Activated CD4-positive, alpha-beta memory T cell treated with anti-CD3 and anti-CD28 coated beads, Interleukin-2, amount 10 ng/mL, durations not matched to agents 7 days and 5 days (primary cell): ENCODE data around the gene HOMER2. TPM values are rescaled to one million over a fixed set of nuclear protein-coding genes. Genes with fewer than 3 reads are reported as not detected.
"Not testable (repeated sequence)": the region's sequence is repeated elsewhere in the genome, so short reads cannot be mapped to it uniquely, and the experiment has no call there.

Experiments used
- CTCF ChIA-PET: fragments of 350-600 bp; sonication (Branson Sonifier 250); formaldehyde crosslinking; loops from one replicate; lab custom pipeline; 2021; ENCODE audit warnings: antibody characterized with exemption, inconsistent platforms; lab: Charles Lee
- POLR2A ChIA-PET: fragments of 350-600 bp; sonication (Branson Sonifier 250); formaldehyde crosslinking; loops from one replicate; lab custom pipeline; 2021; ENCODE audit warnings: antibody characterized with exemption; lab: Charles Lee
- DNase-seq: peaks from one replicate; pipeline ENCODE4 v3.0.0-alpha.2; 2020
- H3K27ac Mint-ChIP-seq: one replicate; pipeline ENCODE4 v1.8.0; 2021; ENCODE audit warnings: mild to moderate bottlenecking, mixed read lengths
- H3K27me3 Mint-ChIP-seq: one replicate; pipeline ENCODE4 v1.8.0; 2021; ENCODE audit warnings: mixed read lengths
- H3K36me3 Mint-ChIP-seq: one replicate; pipeline ENCODE4 v1.8.0; 2021; ENCODE audit warnings: low read depth, mixed read lengths
- H3K4me1 Mint-ChIP-seq: one replicate; pipeline ENCODE4 v1.8.0; 2021; ENCODE audit warnings: mixed read lengths
- H3K4me3 Mint-ChIP-seq: one replicate; pipeline ENCODE4 v1.8.0; 2021; ENCODE audit warnings: mild to moderate bottlenecking, mixed read lengths
- H3K9me3 Mint-ChIP-seq: one replicate; pipeline ENCODE4 v1.8.0; 2021; ENCODE audit warnings: mixed read lengths
- total RNA-seq, 2 experiments: library from RNA; stranded (reverse); gene quantifications; one replicate each; pipeline ENCODE4 v1.2.3, GENCODE V29; 2021

Gene HOMER2
- total RNA-seq, 2 experiments from 2014 or later: 20.0 to 26.0 TPM

GRCh38 chr15:82960766-82961165 is 8.2 kb upstream of the HOMER2 start:
- Mint-ChIP-seq H3K36me3 (no peaks in the 10 kb centered on the region), H3K4me3 (no peak overlapping the region), H3K27ac (no peak overlapping the region), H3K27me3 (peaks cover 34% of the 10 kb centered on the region), H3K9me3 (no peaks in the 10 kb centered on the region), H3K4me1 (peaks cover 3% of the 10 kb centered on the region)
- POLR2A ChIA-PET: interaction anchor here (2.7 kb wide), 1 partner anchor 25 kb away, joined by 13 read pairs; the partner anchor contains the start of gene RAMAC
- CTCF ChIA-PET: no interaction called here
- DNase-seq: no peak

DNA sequence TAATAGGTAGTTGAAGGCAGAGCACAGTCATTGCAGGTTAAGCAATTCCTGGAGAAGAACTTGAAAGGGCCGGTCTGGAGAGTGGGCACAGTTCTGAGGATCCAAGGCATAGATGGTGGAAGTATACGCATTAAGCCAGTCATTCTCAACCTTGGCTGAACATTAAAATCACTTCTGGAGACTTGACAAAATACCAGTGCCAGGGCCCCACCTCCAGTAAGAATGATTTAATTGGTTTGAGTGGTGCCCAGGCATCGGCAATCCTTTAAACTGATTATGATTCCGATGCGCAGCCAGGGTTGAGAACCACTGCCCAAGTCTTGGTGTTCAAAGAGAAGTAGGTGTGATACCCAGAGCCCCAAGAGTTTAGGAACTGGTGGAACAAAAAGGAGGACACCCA is 6.9 kb upstream of the HOMER2 start:
- no peak for DNase-seq
- CTCF ChIA-PET: no interaction called here
- no peaks in the 10 kb centered on the region for H3K9me3 Mint-ChIP-seq
- no peak overlapping the region for H3K4me3 Mint-ChIP-seq
- H3K4me1 Mint-ChIP-seq: no peaks in the 10 kb centered on the region
- H3K27me3 Mint-ChIP-seq: peaks cover 36% of the 10 kb centered on the region
- H3K27ac Mint-ChIP-seq: no peak overlapping the region
- POLR2A ChIA-PET: interaction anchor here (2.7 kb wide), 1 partner anchor 27 kb away, joined by 13 read pairs; the partner anchor contains the start of gene RAMAC
- H3K36me3 Mint-ChIP-seq: no peaks in the 10 kb centered on the region

DNA sequence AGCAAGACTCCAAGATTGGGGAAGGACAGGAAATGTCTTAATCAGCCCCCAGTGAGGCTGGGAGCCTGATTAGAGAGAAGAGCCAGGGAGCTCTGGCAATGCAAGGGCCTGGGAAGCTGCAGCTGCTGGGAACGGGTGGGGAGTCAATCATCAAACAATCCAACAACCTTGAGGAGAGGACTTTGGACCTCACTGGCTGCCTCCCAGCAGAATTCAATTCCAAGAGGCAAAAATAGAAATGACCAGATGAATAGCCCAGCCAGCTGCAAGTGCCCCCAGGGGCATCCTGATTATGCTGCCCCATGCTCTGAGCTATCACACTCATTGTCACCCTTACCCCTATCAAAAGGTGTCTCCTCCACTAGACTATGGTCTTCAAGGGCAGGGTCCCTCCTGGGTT is 6.1 kb upstream of the HOMER2 start:
- H3K4me1 Mint-ChIP-seq: no peaks in the 10 kb centered on the region
- no peak overlapping the region for H3K27ac Mint-ChIP-seq
- no peak for DNase-seq
- no peak overlapping the region for H3K4me3 Mint-ChIP-seq
- POLR2A ChIA-PET: no interaction called here
- H3K27me3 Mint-ChIP-seq: peaks cover 36% of the 10 kb centered on the region
- no peaks in the 10 kb centered on the region for H3K9me3 Mint-ChIP-seq
- CTCF ChIA-PET: no interaction called here
- H3K36me3 Mint-ChIP-seq: no peaks in the 10 kb centered on the region

DNA sequence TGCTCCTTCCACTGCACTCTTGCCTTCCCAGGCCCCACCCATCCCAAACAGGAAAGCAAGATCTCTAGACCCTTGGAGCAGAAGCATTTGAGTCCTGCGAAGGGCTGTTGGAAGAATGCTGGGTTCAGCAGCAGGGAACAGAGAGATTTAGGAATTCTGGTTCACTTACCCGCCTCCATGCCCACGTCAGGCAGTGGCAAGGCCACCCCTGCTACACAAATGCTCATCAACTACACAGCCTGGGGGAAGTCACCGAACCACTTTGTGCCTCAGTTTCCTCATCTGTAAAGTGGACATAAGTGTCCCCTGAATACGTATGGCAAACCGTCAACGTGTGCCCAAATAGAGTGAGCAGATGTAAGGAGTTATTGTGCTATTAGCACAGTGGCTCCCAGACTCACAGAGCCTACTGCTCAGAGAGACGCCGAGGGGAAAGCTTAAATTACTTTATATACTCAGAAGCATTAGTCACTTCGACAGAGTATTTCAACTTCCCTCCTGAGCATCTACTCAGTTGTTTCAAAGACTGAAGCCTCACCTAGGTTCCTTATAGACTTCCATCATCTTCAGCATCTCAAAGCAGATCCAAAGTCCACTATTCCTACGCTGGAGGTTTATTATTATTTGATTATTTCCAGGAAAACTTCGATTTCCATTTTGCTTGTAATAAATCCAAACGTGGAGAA is 905 bp downstream of the HOMER2 start:
- Mint-ChIP-seq H3K4me3 (no peak overlapping the region), H3K36me3 (peaks cover 11% of the 10 kb centered on the region), H3K27me3 (peaks cover 23% of the 10 kb centered on the region), H3K4me1 (peaks cover 4% of the 10 kb centered on the region), H3K9me3 (no peaks in the 10 kb centered on the region), H3K27ac (no peak overlapping the region)
- ChIA-PET CTCF (no interaction called here), POLR2A (interaction anchor here (1.1 kb wide), 1 partner anchor 15 kb away, joined by 3 read pairs; no protein-coding TSS in a partner anchor)
- DNase-seq: no peak

DNA sequence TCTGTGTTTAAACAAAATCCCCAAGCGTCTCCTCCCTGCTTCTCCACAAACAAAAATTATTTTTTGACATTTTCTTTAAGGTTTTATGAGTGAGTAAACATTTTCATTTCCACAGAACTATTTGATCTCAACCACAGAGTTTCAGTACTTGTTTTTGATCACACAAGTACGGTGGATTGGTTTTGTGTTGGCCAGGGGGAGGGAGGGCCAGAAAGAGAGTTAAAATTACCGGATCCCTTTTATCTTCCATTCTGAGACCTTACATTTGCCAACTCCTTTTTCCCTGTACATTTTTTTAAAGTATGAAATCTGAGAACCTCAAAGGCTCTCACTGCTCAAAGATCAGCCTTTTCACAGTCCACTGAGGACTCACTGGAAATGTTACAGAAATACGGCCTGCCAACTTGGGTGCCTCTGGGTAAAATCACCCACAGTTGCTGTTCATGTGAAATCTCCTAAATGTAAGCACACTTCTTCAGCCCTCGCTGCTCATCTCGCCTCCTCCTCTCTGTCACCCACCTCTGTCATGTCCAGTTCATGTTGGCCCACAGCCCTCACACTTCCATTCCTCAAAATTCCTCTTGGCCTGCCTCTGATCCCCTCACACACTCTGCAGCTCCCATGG is 1.7 kb downstream of the HOMER2 start:
- H3K27ac Mint-ChIP-seq: no peak overlapping the region
- H3K4me1 Mint-ChIP-seq: peaks cover 4% of the 10 kb centered on the region
- no peak overlapping the region for H3K4me3 Mint-ChIP-seq
- POLR2A ChIA-PET: interaction anchor here (1.1 to 2.0 kb wide), 2 partner anchors 15 to 140 kb away, joined by 3 to 9 read pairs; no protein-coding TSS in a partner anchor
- peaks cover 11% of the 10 kb centered on the region for H3K36me3 Mint-ChIP-seq
- no peak for DNase-seq
- H3K9me3 Mint-ChIP-seq: no peaks in the 10 kb centered on the region
- H3K27me3 Mint-ChIP-seq: peaks cover 27% of the 10 kb centered on the region
- CTCF ChIA-PET: interaction anchor here (0.8 kb wide), 1 partner anchor 101 kb away, joined by 4 read pairs; no protein-coding TSS in a partner anchor

DNA sequence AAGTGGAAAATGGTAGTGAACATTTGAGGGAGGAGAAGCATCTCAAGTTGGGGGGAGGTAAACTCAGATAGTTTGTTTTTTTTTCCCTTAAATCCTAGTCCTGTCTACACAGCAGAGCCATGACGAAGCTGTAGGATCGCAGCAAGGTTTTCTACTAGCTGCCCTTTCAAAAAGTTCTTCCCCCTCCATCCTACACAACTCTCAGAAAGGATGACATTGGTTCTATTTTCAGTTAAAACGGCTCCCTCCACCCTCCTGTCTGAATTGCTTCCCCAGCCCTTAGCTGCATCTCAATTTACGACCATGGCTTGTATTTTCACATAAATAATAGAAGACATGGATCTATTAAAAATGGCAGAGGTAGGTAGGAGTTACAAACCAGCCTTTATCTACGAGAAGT is 2.2 kb downstream of the HOMER2 start:
- H3K27me3 Mint-ChIP-seq: peaks cover 28% of the 10 kb centered on the region
- POLR2A ChIA-PET: interaction anchor here (0.6 to 2.0 kb wide), 4 partner anchors 19 to 140 kb away, joined by 3 to 9 read pairs (median 6); partner anchors contain the start of gene RAMAC

GRCh38 chr15:82946155-82946701 is 6.3 kb downstream of the HOMER2 start:
- Mint-ChIP-seq H3K4me1 (no peaks in the 10 kb centered on the region), H3K36me3 (peaks cover 8% of the 10 kb centered on the region), H3K27me3 (peaks cover 24% of the 10 kb centered on the region), H3K4me3 (no peak overlapping the region), H3K9me3 (no peaks in the 10 kb centered on the region), H3K27ac (no peak overlapping the region)
- POLR2A ChIA-PET: no interaction called here
- no peak for DNase-seq
- CTCF ChIA-PET: no interaction called here

More for the DNA sequence above, 2.2 kb downstream of the HOMER2 start:
- H3K9me3 Mint-ChIP-seq: no peaks in the 10 kb centered on the region
- CTCF ChIA-PET: interaction anchor here (0.8 kb wide), 1 partner anchor 101 kb away, joined by 4 read pairs; no protein-coding TSS in a partner anchor
- no peak overlapping the region for H3K4me3 Mint-ChIP-seq
- DNase-seq: no peak
- peaks cover 11% of the 10 kb centered on the region for H3K36me3 Mint-ChIP-seq
- H3K27ac Mint-ChIP-seq: no peak overlapping the region
- peaks cover 4% of the 10 kb centered on the region for H3K4me1 Mint-ChIP-seq

- Mint-ChIP-seq H3K27ac (no peak overlapping the region), H3K4me1 (no peaks in the 10 kb centered on the region)
These were observed 7.2 kb downstream of the HOMER2 start for GRCh38 chr15:82945326-82945725.

GRCh38 chr15:82944821-82945220 is 7.7 kb downstream of the HOMER2 start:
- POLR2A ChIA-PET: no interaction called here

More at GRCh38 chr15:82945326-82945725, 7.2 kb downstream of the HOMER2 start:
- peaks cover 24% of the 10 kb centered on the region for H3K27me3 Mint-ChIP-seq
- CTCF ChIA-PET: no interaction called here
- no peak for DNase-seq
- H3K36me3 Mint-ChIP-seq: peaks cover 8% of the 10 kb centered on the region
- POLR2A ChIA-PET: no interaction called here
- no peaks in the 10 kb centered on the region for H3K9me3 Mint-ChIP-seq
- H3K4me3 Mint-ChIP-seq: no peak overlapping the region

DNA sequence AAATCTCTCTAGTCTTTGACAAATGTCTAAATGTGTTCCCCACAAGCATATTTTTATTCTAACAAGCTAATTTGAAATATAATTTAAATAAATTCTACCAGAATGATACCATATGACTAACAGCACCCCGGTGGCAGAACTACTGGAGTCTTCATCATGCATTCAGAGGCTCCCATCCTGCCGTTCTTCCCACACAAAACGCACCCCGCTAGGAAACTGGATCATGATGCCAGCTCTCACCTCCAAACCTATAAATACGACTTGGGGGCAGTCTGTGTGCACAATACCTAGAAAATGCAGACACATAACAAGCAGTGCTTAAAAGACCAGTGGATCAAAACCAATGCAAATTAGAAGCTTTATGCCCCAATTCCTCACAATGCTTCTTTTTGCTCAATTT is 8.5 kb downstream of the HOMER2 start:
- Mint-ChIP-seq H3K27ac (no peak overlapping the region), H3K9me3 (no peaks in the 10 kb centered on the region), H3K27me3 (peaks cover 24% of the 10 kb centered on the region), H3K4me1 (no peaks in the 10 kb centered on the region), H3K36me3 (peaks cover 8% of the 10 kb centered on the region), H3K4me3 (no peak overlapping the region)
- ChIA-PET CTCF (no interaction called here), POLR2A (no interaction called here)
- no peak for DNase-seq

More at GRCh38 chr15:82944821-82945220, 7.7 kb downstream of the HOMER2 start:
- Mint-ChIP-seq H3K27me3 (peaks cover 24% of the 10 kb centered on the region), H3K4me3 (no peak overlapping the region), H3K27ac (no peak overlapping the region), H3K36me3 (peaks cover 8% of the 10 kb centered on the region), H3K4me1 (no peaks in the 10 kb centered on the region), H3K9me3 (no peaks in the 10 kb centered on the region)
- CTCF ChIA-PET: no interaction called here
- no peak for DNase-seq

DNA sequence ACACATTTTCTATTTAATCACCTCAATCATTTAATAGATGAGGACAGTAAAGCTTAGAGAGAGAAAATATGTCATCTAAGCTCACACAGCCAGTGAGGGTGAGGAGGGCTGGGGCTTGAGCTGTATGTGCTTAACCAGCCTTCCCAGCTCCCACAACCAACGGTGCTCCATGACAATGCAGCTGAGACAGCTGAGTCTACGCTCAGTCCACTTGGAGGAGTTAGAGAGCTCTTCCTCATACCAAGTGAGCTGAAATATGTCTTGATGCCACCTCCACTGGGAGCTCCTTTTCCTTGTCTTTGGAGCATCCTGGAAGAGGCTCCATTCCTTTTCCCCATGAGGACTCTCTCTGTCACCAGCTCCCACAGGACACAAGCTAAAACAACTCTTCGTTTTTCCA is 9.3 kb downstream of the HOMER2 start:
- Mint-ChIP-seq H3K27ac (no peak overlapping the region), H3K36me3 (peaks cover 8% of the 10 kb centered on the region), H3K9me3 (no peaks in the 10 kb centered on the region), H3K4me3 (no peak overlapping the region), H3K27me3 (peaks cover 32% of the 10 kb centered on the region), H3K4me1 (no peaks in the 10 kb centered on the region)
- ChIA-PET CTCF (no interaction called here), POLR2A (interaction anchor here (0.6 kb wide), 1 partner anchor 43 kb away, joined by 3 read pairs; the partner anchor contains the start of gene RAMAC)
- no peak for DNase-seq

DNA sequence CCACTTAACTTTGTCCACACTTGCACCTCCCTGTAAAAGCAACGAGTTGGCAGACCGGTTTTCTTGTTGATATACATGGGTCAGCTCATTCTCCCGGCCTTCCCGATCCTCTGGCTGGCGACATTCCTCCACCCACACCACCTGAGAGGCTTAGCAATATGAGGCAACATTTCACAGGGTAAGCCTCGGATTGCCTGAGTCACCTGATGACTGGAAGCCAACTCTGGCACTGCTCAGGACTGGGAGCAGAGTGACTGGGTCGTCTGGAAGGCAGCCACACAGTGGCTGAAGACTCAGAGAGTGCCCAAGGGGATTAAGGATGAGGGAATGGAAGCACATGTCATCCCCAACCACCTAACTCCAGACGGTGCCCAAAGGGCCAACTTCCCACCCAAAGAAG is 9.8 kb downstream of the HOMER2 start:
- Mint-ChIP-seq H3K27me3 (peaks cover 33% of the 10 kb centered on the region), H3K9me3 (no peaks in the 10 kb centered on the region), H3K36me3 (peaks cover 8% of the 10 kb centered on the region), H3K27ac (no peak overlapping the region), H3K4me3 (no peak overlapping the region), H3K4me1 (no peaks in the 10 kb centered on the region)
- ChIA-PET CTCF (no interaction called here), POLR2A (no interaction called here)
- no peak for DNase-seq

DNA sequence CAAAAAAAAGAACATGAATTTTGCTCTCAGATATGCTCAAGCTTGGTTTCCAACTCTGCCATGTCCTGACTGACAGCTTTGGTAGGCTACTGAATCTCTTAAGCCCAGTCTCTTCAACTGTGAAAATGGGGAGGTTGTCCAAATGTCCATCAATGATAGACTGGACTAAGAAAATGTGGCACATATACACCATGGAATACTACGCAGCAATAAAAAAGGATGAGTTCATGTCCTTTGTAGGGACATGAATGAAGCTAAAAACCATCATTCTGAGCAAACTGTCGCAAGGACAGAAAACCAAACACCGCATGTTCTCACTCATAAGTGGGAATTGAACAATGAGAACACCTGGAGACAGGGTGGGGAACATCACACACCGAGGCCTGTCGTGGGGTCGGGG is 12.8 kb downstream of the HOMER2 start:
- CTCF ChIA-PET, H3K4me3 Mint-ChIP-seq, H3K4me1 Mint-ChIP-seq, POLR2A ChIA-PET, H3K36me3 Mint-ChIP-seq, H3K27ac Mint-ChIP-seq, H3K9me3 Mint-ChIP-seq, DNase-seq: not testable (repeated sequence)
- H3K27me3 Mint-ChIP-seq: peaks cover 28% of the 10 kb centered on the region
